PC-3 (cell line): ENCODE results near the gene CHD5. TPM values are rescaled to one million over a fixed set of nuclear protein-coding genes. Genes with fewer than 3 reads are reported as not detected.
"Not testable (repeated sequence)": the region's sequence is repeated elsewhere in the genome, so short reads cannot be mapped to it uniquely, and the experiment has no call there.

ENCODE experiments used
- ATAC-seq: fragments of 200-7000 bp; cut with Tn5 transposase; 2 replicates; pipeline ENCODE4 v1.9.1; 2020; ENCODE audit warnings: mild to moderate bottlenecking, moderate library complexity
- BruUV-seq: library from RNA; stranded (reverse); fragments of 400-500 nt; replicated peaks from 2 replicates; lab custom pipeline; 2021; lab: Mats Ljungman, UMichigan
- CTCF ChIA-PET: fragments of 300-600 bp; sonication (Branson Sonifier 250); formaldehyde crosslinking; loops from one replicate; lab custom pipeline; 2022; ENCODE audit warnings: antibody characterized with exemption; lab: Charles Lee
- POLR2A ChIA-PET: fragments of 300-600 bp; sonication (Branson Sonifier 250); formaldehyde crosslinking; loops from one replicate; lab custom pipeline; 2022; ENCODE audit warnings: antibody characterized with exemption; ENCODE audit not compliant: unreplicated experiment; lab: Charles Lee
- DNase-seq: peaks from one replicate; pipeline ENCODE4 v3.0.0-alpha.2; 2015
- H2AFZ ChIP-seq: fragments of 300-600 bp; sonication (generic); 2 replicates; pipeline ENCODE4 v1.6.0; 2016; ENCODE audit warnings: antibody characterized with exemption, low read length
- H3F3A ChIP-seq: fragments of 300-600 bp; sonication (generic); one replicate; pipeline ENCODE4 v1.6.0; 2017; ENCODE audit warnings: antibody characterized with exemption, low read length, control low read depth, mild to moderate bottlenecking; ENCODE audit not compliant: unreplicated experiment
- H3K27ac ChIP-seq: fragments of 300-600 bp; sonication (generic); 2 replicates; pipeline ENCODE4 v1.5.1; 2016; ENCODE audit warnings: mild to moderate bottlenecking, low read length
- H3K27me3 ChIP-seq: fragments of 300-600 bp; sonication (generic); 2 replicates; pipeline ENCODE4 v1.6.1; 2016; ENCODE audit warnings: low read length, mixed read lengths
- H3K36me3 ChIP-seq: fragments of 300-600 bp; sonication (generic); 2 replicates; pipeline ENCODE4 v1.6.1; 2016; ENCODE audit warnings: low read depth, mixed run types, low read length, mixed read lengths
- H3K4me1 ChIP-seq: fragments of 300-600 bp; sonication (generic); 2 replicates; pipeline ENCODE4 v1.5.1; 2016; ENCODE audit warnings: low read length; ENCODE audit not compliant: insufficient read depth
- H3K4me2 ChIP-seq: fragments of 300-600 bp; sonication (generic); 2 replicates; pipeline ENCODE4 v1.6.0; 2016; ENCODE audit warnings: low read length
- H3K4me3 ChIP-seq: fragments of 300-600 bp; sonication (generic); 2 replicates; pipeline ENCODE4 v1.5.1; 2016; ENCODE audit warnings: mild to moderate bottlenecking, low read length, mixed read lengths
- H3K79me2 ChIP-seq: fragments of 300-600 bp; sonication (generic); 2 replicates; pipeline ENCODE4 v1.6.1; 2017; ENCODE audit warnings: low read length, mixed read lengths
- H3K9ac ChIP-seq: fragments of 300-600 bp; sonication (generic); 2 replicates; pipeline ENCODE4 v1.6.0; 2016; ENCODE audit warnings: mild to moderate bottlenecking, low read length
- H3K9me2 ChIP-seq: fragments of 300-600 bp; sonication (generic); replicated peaks from 2 replicates; pipeline ENCODE4 v1.6.1; 2016; ENCODE audit warnings: mixed run types, low read length, mixed read lengths
- H3K9me3 ChIP-seq: fragments of 300-600 bp; sonication (generic); 2 replicates; pipeline ENCODE4 v1.6.1; 2016; ENCODE audit warnings: low read length, mixed read lengths
- H4K20me1 ChIP-seq: fragments of 300-600 bp; sonication (generic); 2 replicates; pipeline ENCODE4 v1.6.1; 2016; ENCODE audit warnings: low read length, mixed read lengths
- CTCF ChIP-seq: fragments of 300-600 bp; sonication (generic); conservative IDR thresholded peaks from 2 replicates; pipeline ENCODE4 v1.5.1; 2017; ENCODE audit warnings: antibody characterized with exemption, low read depth, mild to moderate bottlenecking, low read length
- EZH2 ChIP-seq: fragments of 300-600 bp; sonication (generic); IDR thresholded peaks from one replicate; pipeline ENCODE4 v1.6.1; 2017; ENCODE audit warnings: antibody characterized with exemption, mild to moderate bottlenecking, low read length; ENCODE audit not compliant: unreplicated experiment
- EZH2phosphoT487 ChIP-seq: fragments of 300-600 bp; sonication (generic); IDR thresholded peaks from 2 replicates; pipeline ENCODE4 v1.6.1; 2018; ENCODE audit warnings: mild to moderate bottlenecking, antibody characterized with exemption, low read length, borderline replicate concordance
- intact Hi-C: fragments of 100-400 bp; cut with micrococcal nuclease; formaldehyde crosslinking; loops from 2 replicates; pipeline ENCODE4 v1.9.0; 2023
- total RNA-seq: library from RNA; depleted of rRNA; stranded (reverse); fragments of >200 nt; gene quantifications from 2 replicates; pipeline ENCODE4 v1.2.3, GENCODE V29; 2014

The CHD5 gene
- total RNA-seq, 1 experiment from 2014 or later, result 0.55 TPM

- intact Hi-C loops, result no loop called here
- no peaks in the 10 kb centered on the region for H3K9me2 ChIP-seq
- no peak overlapping the region for H3K4me2 ChIP-seq
- H3K36me3 ChIP-seq, result no peaks in the 10 kb centered on the region
- no peaks in the 10 kb centered on the region for H3K4me1 ChIP-seq
- no peak overlapping the region for H3K27ac ChIP-seq
- no peaks in the 10 kb centered on the region for H3K9me3 ChIP-seq
- no peak overlapping the region for H3K4me3 ChIP-seq
- no peaks in the 10 kb centered on the region for H3K27me3 ChIP-seq
- ChIA-PET CTCF (no interaction called here), POLR2A (no interaction called here)
- H3K9ac ChIP-seq, result no peak overlapping the region
- no peak for ATAC-seq
- no peak for DNase-seq
- TF ChIP-seq CTCF, result no peak
- no peak for TF ChIP-seq EZH2
- no peak for TF ChIP-seq EZH2phosphoT487
- H2AFZ ChIP-seq, result no peak overlapping the region
- no TSS peak for BruUV-seq
- H3F3A ChIP-seq, result no peaks in the 10 kb centered on the region
- H4K20me1 ChIP-seq, result no peaks in the 10 kb centered on the region
- no peaks in the 10 kb centered on the region for H3K79me2 ChIP-seq
Observed at GRCh38 chr1:6077506-6077905, 102.6 kb downstream of the CHD5 start.

GRCh38 chr1:6077061-6077460 is 103.1 kb downstream of the CHD5 start:
- BruUV-seq, result not testable (repeated sequence)

GRCh38 chr1:6075748-6076147 is 104.4 kb downstream of the CHD5 start:
- no peak overlapping the region for H3K9ac ChIP-seq
- ChIA-PET CTCF (no interaction called here), POLR2A (no interaction called here)
- no peaks in the 10 kb centered on the region for H3K9me3 ChIP-seq
- no peaks in the 10 kb centered on the region for H3K79me2 ChIP-seq
- no peak overlapping the region for H3K27ac ChIP-seq
- no peak overlapping the region for H2AFZ ChIP-seq
- H3K9me2 ChIP-seq, result no peaks in the 10 kb centered on the region
- H3K4me1 ChIP-seq, result no peaks in the 10 kb centered on the region
- ATAC-seq, result peak; percentile 47
- DNase-seq, result peak; percentile 69
- no TSS peak for BruUV-seq
- intact Hi-C loops, result no loop called here
- TF ChIP-seq EZH2, result no peak
- no peak for TF ChIP-seq EZH2phosphoT487
- TF ChIP-seq CTCF, result no peak
- no peak overlapping the region for H3K4me3 ChIP-seq
- no peak overlapping the region for H3K4me2 ChIP-seq
- no peaks in the 10 kb centered on the region for H3K27me3 ChIP-seq
- no peaks in the 10 kb centered on the region for H3F3A ChIP-seq
- no peaks in the 10 kb centered on the region for H4K20me1 ChIP-seq
- H3K36me3 ChIP-seq, result no peaks in the 10 kb centered on the region

More at GRCh38 chr1:6077061-6077460, 103.1 kb downstream of the CHD5 start:
- H3K9me2 ChIP-seq, H3K79me2 ChIP-seq, H3K36me3 ChIP-seq, H3K9me3 ChIP-seq, H3K4me2 ChIP-seq, POLR2A ChIA-PET, H3K27ac ChIP-seq, CTCF ChIA-PET, H4K20me1 ChIP-seq, H2AFZ ChIP-seq, H3K9ac ChIP-seq, DNase-seq, H3F3A ChIP-seq, H3K4me3 ChIP-seq, H3K4me1 ChIP-seq, H3K27me3 ChIP-seq, ATAC-seq, intact Hi-C loops: not testable (repeated sequence)
